Measurements from ENCODE around the gene PTPRM. TPM values are rescaled to one million over a fixed set of nuclear protein-coding genes. Genes with fewer than 3 reads are reported as not detected.

Gene PTPRM
- total RNA-seq, 4 donors from 2014 or later, result 206 to 337 (median 255) TPM

GRCh38 chr18:7857562-7857961 lies 290.4 kb downstream of the PTPRM start:
- no peak for TF ChIP-seq CTCF (IDR thresholded peaks at IDR 0.05; ENCODE audit: low read depth)

GRCh38 chr18:7859122-7859521 lies 292.0 kb downstream of the PTPRM start:
- TF ChIP-seq CTCF (IDR thresholded peaks at IDR 0.05; ENCODE audit: low read depth), result no peak

- TF ChIP-seq CTCF (IDR thresholded peaks at IDR 0.05; ENCODE audit: low read depth), result no peak
Observed at GRCh38 chr18:7870266-7870665, 303.1 kb downstream of the PTPRM start.

- TF ChIP-seq CTCF (IDR thresholded peaks at IDR 0.05; ENCODE audit: low read depth), result no peak
Observed at GRCh38 chr18:7870855-7871254, 303.7 kb downstream of the PTPRM start.

- no peak for TF ChIP-seq CTCF (IDR thresholded peaks at IDR 0.05; ENCODE audit: low read depth)
Observed at GRCh38 chr18:7871560-7872456, 304.7 kb downstream of the PTPRM start.

GRCh38 chr18:7872569-7872968 lies 305.5 kb downstream of the PTPRM start:
- TF ChIP-seq CTCF (IDR thresholded peaks at IDR 0.05; ENCODE audit: low read depth), result no peak

- TF ChIP-seq CTCF (IDR thresholded peaks at IDR 0.05; ENCODE audit: low read depth), result no peak
Observed at GRCh38 chr18:7873316-7873715, 306.2 kb downstream of the PTPRM start.

Data from subcutaneous adipose tissue (tissue), 4 donors.